Stimulated activated CD4-positive, alpha-beta T cell treated with anti-CD3 and anti-CD28 coated beads, Interleukin-1b, Interleukin-23, amount 100 ng/mL, for 1 hour (primary cell): ENCODE data around the gene MADD.
"Not testable (repeated sequence)": the region's sequence is repeated elsewhere in the genome, so short reads cannot be mapped to it uniquely, and the experiment has no call there.

Experiments used
- DNase-seq, 2 donors: peaks; one replicate each; pipeline ENCODE4 v3.0.0-alpha.2; 2020; ENCODE audit warnings: low read depth in 2 of 2

Gene MADD

DNA sequence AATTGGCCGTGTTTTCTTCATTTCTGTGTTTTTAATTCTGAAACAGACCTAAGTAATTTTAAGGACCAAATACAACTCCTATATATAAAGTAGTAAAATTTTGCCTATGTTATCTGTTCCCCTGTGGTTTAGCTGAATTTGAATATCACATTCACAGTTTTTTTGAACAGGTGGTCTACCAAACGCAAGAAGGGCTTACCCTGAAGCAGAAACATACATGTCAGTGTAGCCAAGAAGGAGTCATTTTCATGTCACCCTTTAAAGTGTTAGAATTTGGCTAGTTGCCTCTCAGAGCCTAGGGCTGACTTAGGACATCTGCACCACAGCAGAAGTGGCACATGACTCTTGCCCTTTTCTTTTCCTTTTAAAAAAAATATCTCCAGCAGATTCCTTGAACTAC, 48.2 kb downstream of the MADD start:
- no peak for DNase-seq

- DNase-seq = no peak
These were observed 54.6 kb downstream of the MADD start for GRCh38 chr11:47324520-47324919.

DNA sequence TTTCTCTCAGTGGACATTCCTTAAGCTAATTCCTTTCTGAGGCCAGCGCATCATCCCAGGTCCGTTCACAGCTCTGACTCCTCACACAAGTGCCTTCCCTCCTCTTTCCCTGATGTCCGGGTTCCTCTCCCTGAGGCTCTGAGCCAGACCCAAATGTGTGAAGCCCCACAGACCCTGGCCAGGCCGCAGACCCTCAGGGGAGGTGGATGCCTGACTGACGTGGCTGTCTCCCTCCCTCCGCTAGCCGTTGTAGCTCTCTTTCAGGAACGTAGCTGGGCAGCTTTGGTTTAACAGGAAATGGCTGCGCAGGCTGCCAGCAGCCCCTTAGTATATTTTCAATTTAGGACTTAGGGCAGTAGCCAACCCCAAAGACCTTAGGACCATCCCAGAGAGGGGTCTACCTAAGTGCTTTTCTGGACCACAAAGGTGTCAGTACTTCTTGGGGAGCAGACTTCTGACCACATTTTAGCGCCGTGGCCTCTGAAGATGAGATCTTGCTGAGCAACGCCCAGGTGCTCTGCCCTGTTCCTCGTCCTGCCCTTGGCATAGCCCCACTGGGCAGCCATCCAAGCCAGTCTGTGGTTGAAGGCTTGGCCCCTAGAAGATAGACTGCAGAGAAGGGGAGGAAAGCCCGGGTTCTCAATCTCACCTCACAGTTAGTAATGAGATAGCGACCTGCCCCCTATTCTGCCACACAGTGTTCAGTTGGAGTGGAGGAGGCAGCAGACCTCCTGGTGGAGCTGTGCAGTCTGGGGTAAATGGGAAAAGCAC, 55.5 kb downstream of the MADD start:
- no peak for DNase-seq

- no peak for DNase-seq
These were observed 56.3 kb downstream of the MADD start for GRCh38 chr11:47326198-47326597.

DNA sequence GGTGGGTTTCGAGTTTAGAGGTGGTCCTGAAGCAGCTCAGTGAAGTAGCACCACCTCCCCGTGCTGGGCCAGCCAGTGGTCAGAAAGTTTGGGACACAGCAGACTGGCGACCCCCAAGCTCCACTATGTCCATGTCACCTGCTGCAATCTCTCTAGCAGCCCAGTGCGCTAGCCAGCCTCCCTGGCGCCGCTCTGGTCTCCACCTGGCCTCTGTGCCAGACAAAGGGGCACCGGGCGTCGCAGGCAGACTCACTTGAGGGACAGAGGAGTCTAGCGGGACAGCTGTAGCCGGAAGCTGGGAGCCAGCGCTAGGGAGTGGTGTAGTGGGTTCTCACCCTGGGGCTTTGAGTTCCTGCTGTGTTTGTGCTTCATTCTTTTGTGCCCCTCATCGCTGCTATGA, 57.1 kb downstream of the MADD start:
- DNase-seq = no peak

DNA sequence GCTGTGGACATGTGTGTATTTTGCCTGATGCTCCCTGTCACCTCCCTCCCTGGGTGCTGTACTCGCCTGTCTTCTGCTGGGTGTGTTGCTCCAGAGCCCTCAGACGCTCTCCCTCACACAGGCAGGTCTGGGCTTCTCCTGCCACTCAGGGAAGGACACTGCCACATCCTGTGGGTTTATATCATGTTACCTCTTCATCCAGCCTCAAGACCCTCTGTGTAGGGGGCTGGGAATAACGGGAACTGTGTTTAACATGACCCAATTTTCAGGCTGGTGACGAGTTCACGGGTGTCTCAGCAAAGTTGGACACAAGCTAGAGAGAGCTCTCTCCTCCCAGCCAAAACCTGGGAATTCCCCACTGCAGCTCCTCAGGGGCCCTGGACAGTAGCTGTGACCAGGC, 58.0 kb downstream of the MADD start:
- no peak for DNase-seq

GRCh38 chr11:47328449-47329390, 58.8 kb downstream of the MADD start:
- DNase-seq = no peak

- DNase-seq = no peak
These were observed 59.6 kb downstream of the MADD start for GRCh38 chr11:47329431-47329986.

GRCh38 chr11:47329987-47330931, 60.3 kb downstream of the MADD start:
- DNase-seq = no peak

DNA sequence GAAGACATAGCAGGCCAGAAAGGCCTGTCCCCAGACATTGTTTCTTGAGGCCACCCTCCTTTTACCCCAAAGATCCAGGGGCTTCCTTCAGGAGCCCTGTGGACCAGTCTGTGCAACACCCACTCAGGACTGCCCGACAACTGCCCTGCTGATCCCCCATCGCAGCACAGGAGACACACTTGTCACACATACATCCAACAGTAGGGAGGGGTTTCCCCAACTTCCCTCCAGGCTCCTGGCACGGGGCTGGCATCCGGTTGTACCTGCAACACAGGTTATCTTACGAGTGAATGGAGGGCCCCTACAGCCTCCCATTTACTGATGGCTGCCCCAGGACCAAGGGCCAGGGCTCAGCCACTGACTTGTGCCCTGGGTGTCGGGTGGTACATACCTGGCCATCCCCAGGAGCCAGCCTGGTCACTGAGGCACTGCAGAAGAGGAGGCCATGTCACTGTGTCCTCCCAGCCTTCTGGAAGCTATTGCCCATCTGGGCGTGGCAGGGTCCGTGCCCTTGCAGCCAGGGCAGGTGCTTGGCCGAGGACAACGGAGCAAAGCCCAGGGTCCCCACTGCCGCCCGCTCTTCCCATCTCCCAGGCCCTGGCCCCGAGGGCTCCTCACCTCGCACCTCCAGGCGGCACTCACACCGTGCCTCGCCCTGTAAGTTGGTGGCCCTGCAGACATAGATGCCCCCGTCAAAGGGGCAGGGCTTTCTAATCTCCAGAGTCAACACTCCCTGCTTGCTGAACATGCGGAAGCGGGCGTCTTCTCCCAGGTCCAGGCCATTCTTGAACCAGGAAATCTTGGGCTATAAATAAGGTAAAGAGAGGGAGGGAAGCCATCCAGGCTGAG, 61.7 kb downstream of the MADD start:
- DNase-seq = no peak

GRCh38 chr11:47332303-47332711, 62.4 kb downstream of the MADD start:
- no peak for DNase-seq

DNA sequence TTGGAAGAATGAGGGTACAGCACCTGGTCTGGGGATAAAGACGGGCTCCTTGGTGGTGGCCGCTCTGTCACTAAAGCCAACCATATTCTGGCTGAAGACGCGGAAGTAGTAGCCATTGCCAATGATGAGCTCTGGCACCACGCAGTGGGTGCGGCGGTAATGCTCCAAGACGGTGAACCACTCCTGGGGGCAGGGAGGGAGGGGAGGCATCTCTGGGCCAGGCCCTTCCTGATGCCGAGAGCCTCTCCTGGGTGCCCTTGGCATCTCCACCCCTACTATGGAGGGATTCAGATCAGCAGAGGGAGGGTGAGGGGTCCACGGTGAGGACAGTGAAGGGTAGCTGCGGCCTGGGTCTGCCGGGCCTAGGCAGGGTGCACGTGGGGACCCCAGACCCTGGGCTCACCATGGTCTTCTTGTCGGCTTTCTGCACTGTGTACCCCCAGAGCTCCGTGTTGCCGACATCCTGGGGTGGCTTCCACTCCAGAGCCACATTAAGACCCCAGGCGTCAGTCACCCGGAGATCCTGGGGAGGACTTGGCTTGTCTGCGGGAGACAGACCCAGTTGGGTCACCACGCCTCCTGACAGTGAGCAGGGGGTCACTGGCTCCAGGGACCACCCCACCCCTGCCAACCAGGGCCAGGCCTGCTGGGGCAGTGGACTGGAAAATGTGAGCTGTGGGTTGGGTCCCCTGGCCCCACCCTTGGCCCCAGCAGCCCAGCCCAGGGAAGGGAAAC, 63.0 kb downstream of the MADD start:
- DNase-seq = no peak

GRCh38 chr11:47333526-47333845, 63.6 kb downstream of the MADD start:
- no peak for DNase-seq

DNA sequence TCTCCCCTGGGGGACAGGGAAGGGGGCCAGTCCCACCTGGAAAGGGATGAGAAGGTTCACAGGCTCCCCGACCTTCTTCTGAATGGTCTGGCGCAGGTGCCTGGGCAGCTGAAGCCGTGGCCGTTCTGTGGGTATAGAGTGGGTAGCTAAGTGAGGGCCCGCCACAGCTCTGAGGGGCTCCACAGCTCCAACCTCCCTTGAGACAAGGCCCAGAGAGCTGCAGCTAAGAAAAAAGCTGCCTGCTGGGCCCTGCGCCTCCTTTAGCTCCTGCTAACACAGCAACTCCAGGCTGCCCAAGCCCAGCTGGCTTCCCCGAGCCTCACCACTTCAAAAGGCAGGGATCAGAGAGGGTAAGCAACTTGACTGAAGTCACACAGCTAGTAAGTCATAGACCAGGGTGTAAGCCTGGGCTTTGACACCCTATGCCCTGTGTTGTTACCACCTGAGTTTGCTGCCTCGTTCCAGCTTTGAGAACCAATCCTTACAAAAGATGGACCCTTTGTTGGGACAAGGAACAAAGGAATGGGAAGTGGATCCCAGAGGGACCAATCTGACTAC, 64.0 kb downstream of the MADD start:
- DNase-seq = no peak

- not testable (repeated sequence) for DNase-seq
These were observed 64.9 kb downstream of the MADD start for GRCh38 chr11:47334699-47335411.

- DNase-seq = no peak
These were observed 65.8 kb downstream of the MADD start for GRCh38 chr11:47335733-47336132.

DNA sequence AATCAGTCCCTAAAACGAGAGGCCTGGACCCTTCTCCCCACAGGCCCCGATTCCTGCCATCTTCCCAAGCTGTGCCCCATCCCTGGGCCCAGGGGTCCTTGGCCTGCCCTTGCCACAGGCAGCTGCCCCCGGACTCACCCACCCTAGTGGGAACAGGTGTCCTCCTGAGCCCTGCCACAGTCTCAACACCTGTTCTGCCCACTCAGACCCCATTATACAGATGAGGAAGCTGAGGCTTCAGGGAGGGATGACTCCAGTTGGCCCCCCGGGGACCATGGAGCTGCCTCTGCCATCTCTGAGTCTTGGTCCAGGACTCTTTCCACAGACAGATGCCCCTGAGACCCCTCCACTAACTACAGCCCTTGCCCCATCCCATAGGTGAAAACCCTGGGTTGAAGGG, 66.7 kb downstream of the MADD start:
- DNase-seq = no peak

DNA sequence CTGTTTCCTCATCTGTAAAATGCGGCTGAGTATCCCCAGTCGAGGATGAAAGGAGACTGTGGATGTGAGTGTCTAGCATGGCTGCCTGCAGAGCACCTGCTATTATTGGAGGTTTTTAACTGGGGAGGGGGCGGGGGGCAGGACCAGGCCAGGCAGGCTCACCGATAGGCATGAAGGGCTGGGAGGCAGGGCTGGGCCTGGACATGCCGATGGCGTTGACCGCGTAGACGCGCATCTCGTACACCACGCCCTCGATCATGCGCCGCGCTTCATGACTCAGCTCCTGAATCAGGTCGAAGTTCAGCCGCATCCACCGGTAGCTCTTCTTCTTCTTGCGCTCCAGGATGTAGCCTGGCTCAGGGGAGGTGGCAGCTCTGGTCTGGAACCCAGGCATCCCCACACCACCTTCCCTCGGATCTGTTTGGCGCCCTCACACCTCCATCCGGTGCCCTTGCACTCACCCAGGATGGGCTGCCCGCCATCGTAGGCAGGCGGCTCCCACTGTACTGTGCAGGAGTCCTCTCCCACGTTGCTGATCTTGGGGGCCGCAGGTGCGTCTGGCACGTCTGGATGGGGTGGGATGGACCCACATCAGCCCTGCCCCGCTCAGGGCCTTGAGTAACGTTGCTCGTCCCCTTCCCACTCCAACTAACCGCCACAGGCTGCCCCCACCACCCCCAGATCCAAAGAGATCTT, 67.4 kb downstream of the MADD start:
- no peak for DNase-seq
